ENCODE data around the gene TACO1. TPM values are rescaled to one million over a fixed set of nuclear protein-coding genes. Genes with fewer than 3 reads are reported as not detected.

Gene TACO1
- total and polyA plus RNA-seq, 2 of the 4 experiments (the other 2 are of a cell fraction): 6.5 to 28.8 TPM

DNA sequence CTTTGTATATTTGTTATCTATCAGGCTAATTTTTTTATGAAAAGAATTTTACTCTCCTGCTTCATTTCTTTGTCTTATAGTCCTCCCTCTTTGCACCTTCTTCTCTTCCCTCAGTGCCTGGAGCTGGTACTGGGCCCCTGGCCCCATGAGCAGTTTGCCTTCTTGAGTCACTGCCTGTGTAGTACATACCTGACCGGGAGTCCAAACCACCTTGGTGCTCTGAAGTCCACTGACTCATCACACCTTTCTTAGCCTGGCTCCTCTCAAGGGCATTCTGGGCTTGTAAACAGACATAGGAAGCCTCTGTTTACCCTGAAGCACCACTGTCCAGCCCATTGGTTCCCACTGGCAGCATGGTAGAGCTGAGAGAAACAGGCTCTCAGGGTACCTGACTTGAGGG, 11.0 kb upstream of the TACO1 start:
- no peak overlapping the region for H2AK5ac ChIP-seq (ENCODE audit: low read depth, low read length)
- H3K27me3 ChIP-seq (ENCODE audit: control insufficient read depth, insufficient read depth, low read length): no peaks in the 10 kb centered on the region
- no peak overlapping the region for H2BK5ac ChIP-seq (ENCODE audit: low read depth, low read length, poor library complexity, severe bottlenecking)
- no peak overlapping the region for H3K27ac ChIP-seq (ENCODE audit: insufficient read depth, low read length)
- no peak overlapping the region for H3K9ac ChIP-seq (ENCODE audit: low read depth, low read length)
- BruUV-seq (replicated peaks): no TSS peak
- no peak overlapping the region for H2BK15ac ChIP-seq (ENCODE audit: low read depth, low read length)
- 100% methylated on average over 1 of the region's 1 CpG; no CpG with 5 or more reads in 1 of the 2 experiments for WGBS, 2 experiments (ENCODE audit: extremely low coverage in 2 of 2, insufficient read length in 1 of 2)
- POLR2A ChIA-PET (ENCODE audit: unreplicated experiment): no interaction called here
- no peaks in the 10 kb centered on the region for H3K4me1 ChIP-seq (ENCODE audit: control insufficient read depth, insufficient read depth, low read length)
- H4K5ac ChIP-seq (ENCODE audit: low read depth, low read length): no peak overlapping the region
- no peak overlapping the region for H3K56ac ChIP-seq (ENCODE audit: extremely low read depth, insufficient read depth, low read length)
- no peak overlapping the region for H2AFZ ChIP-seq (replicated peaks; ENCODE audit: low read length, poor library complexity)
- H2AK9ac ChIP-seq (replicated peaks; ENCODE audit: low read depth, low read length, poor library complexity): no peak overlapping the region
- H3K36me3 ChIP-seq (ENCODE audit: control insufficient read depth, insufficient read depth, low read length): peaks cover 56% of the 10 kb centered on the region
- 0 out of 2 replicates have a peak, but pooled peaks cover 3% of the 10 kb centered on the region for H3K9me1 ChIP-seq (ENCODE audit: insufficient read depth, low read length)
- no peak overlapping the region for H4K8ac ChIP-seq (ENCODE audit: low read depth in 2 of 2, low read length in 2 of 2)
- H3K14ac ChIP-seq (replicated peaks; ENCODE audit: low read depth, low read length): no peak overlapping the region
- dilution Hi-C loops (cut with HindIII; ENCODE audit: low sequenced_read_pairs, unreplicated experiment) (no loop called here), in situ Hi-C loops (cut with MboI; ENCODE audit: low sequenced_read_pairs) (no loop called here), intact Hi-C loops (cut with micrococcal nuclease) (no loop called here)
- no peak for ATAC-seq (ENCODE audit: low read depth)
- no peak for DNase-seq
- no peak overlapping the region for H3K18ac ChIP-seq (ENCODE audit: low read depth, low read length)
- H3K4me3 ChIP-seq (ENCODE audit: insufficient read depth, low read depth, low read length): no peak overlapping the region
- TF ChIP-seq RAD21 (IDR thresholded peaks at IDR 0.05; ENCODE audit: low read length) (no peak), MAFK (IDR thresholded peaks at IDR 0.05; ENCODE audit: low read depth, low read length) (no peak), CEBPB (IDR thresholded peaks at IDR 0.05; ENCODE audit: low read depth, low read length) (no peak), RCOR1 (IDR thresholded peaks at IDR 0.05; ENCODE audit: insufficient replicate concordance, low read length) (no peak), RFX5 (IDR thresholded peaks at IDR 0.05; ENCODE audit: low read depth, low read length) (no peak), MXI1 (IDR thresholded peaks at IDR 0.05; ENCODE audit: borderline replicate concordance, low read depth, low read length) (no peak), SMC3 (IDR thresholded peaks at IDR 0.05; ENCODE audit: low read depth, low read length) (no peak), NFE2L2 (IDR thresholded peaks at IDR 0.05; ENCODE audit: low read depth, low read length) (no peak), POLR2A (IDR thresholded peaks at IDR 0.05; ENCODE audit: low read depth, low read length) (no peak), BHLHE40 (IDR thresholded peaks at IDR 0.05; ENCODE audit: low read depth, low read length) (no peak), FOS (IDR thresholded peaks at IDR 0.05; ENCODE audit: low read depth, low read length) (no peak), MAZ (IDR thresholded peaks at IDR 0.05; ENCODE audit: borderline replicate concordance, low read depth, low read length) (no peak), CHD1 (IDR thresholded peaks at IDR 0.05; ENCODE audit: low read depth, low read length) (no peak)
- TF ChIP-seq, protein P1, sequence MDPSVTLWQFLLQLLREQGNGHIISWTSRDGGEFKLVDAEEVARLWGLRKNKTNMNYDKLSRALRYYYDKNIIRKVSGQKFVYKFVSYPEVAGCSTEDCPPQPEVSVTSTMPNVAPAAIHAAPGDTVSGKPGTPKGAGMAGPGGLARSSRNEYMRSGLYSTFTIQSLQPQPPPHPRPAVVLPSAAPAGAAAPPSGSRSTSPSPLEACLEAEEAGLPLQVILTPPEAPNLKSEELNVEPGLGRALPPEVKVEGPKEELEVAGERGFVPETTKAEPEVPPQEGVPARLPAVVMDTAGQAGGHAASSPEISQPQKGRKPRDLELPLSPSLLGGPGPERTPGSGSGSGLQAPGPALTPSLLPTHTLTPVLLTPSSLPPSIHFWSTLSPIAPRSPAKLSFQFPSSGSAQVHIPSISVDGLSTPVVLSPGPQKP (IDR thresholded peaks at IDR 0.05; ENCODE audit: borderline replicate concordance, low read depth, low read length): no peak
- TF ChIP-seq, protein P2, sequence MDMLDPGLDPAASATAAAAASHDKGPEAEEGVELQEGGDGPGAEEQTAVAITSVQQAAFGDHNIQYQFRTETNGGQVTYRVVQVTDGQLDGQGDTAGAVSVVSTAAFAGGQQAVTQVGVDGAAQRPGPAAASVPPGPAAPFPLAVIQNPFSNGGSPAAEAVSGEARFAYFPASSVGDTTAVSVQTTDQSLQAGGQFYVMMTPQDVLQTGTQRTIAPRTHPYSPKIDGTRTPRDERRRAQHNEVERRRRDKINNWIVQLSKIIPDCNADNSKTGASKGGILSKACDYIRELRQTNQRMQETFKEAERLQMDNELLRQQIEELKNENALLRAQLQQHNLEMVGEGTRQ (IDR thresholded peaks at IDR 0.05; ENCODE audit: low read depth, low read length): no peak
- TF ChIP-seq, protein P3, sequence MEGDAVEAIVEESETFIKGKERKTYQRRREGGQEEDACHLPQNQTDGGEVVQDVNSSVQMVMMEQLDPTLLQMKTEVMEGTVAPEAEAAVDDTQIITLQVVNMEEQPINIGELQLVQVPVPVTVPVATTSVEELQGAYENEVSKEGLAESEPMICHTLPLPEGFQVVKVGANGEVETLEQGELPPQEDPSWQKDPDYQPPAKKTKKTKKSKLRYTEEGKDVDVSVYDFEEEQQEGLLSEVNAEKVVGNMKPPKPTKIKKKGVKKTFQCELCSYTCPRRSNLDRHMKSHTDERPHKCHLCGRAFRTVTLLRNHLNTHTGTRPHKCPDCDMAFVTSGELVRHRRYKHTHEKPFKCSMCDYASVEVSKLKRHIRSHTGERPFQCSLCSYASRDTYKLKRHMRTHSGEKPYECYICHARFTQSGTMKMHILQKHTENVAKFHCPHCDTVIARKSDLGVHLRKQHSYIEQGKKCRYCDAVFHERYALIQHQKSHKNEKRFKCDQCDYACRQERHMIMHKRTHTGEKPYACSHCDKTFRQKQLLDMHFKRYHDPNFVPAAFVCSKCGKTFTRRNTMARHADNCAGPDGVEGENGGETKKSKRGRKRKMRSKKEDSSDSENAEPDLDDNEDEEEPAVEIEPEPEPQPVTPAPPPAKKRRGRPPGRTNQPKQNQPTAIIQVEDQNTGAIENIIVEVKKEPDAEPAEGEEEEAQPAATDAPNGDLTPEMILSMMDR (conservative IDR thresholded peaks at IDR 0.05; ENCODE audit: low read depth, low read length): no peak
- no peaks in the 10 kb centered on the region for H4K20me1 ChIP-seq (ENCODE audit: insufficient read depth, low read length)
- H3K4ac ChIP-seq (ENCODE audit: low read depth, low read length): no peak overlapping the region
- no peak overlapping the region for H3K23ac ChIP-seq (ENCODE audit: low read depth, low read length)
- peaks cover 19 to 44% of the 10 kb centered on the region in 2 experiments; a peak in 3 of 4 replicates for H3K79me1 ChIP-seq (ENCODE audit: low read depth in 1 of 2, low read length in 2 of 2)
- CTCF ChIA-PET: interaction anchor here (1.1 kb wide), 1 partner anchor 10 kb away, joined by 6 read pairs; no protein-coding TSS in a partner anchor
- H2BK120ac ChIP-seq (ENCODE audit: low read depth, low read length): no peak overlapping the region
- no peak overlapping the region for H2BK20ac ChIP-seq (ENCODE audit: low read depth, low read length)
- no peaks in the 10 kb centered on the region for H3K9me3 ChIP-seq (ENCODE audit: control insufficient read depth, insufficient read depth, low read length)
- H4K91ac ChIP-seq (ENCODE audit: insufficient read depth, low read depth, low read length): no peak overlapping the region
- no peak overlapping the region for H3K4me2 ChIP-seq (ENCODE audit: low read depth, low read length)
